ENCODE data around the gene HRH4. TPM values are rescaled to one million over a fixed set of nuclear protein-coding genes. Genes with fewer than 3 reads are reported as not detected.
A peak's percentile ranks its signal among the peaks of the same experiment; 100 is the strongest.

The HRH4 gene
- total and polyA plus RNA-seq, 7 experiments from 2014 or later: 0.19 to 3.7 (median 0.47) TPM; not detected in 3

DNA sequence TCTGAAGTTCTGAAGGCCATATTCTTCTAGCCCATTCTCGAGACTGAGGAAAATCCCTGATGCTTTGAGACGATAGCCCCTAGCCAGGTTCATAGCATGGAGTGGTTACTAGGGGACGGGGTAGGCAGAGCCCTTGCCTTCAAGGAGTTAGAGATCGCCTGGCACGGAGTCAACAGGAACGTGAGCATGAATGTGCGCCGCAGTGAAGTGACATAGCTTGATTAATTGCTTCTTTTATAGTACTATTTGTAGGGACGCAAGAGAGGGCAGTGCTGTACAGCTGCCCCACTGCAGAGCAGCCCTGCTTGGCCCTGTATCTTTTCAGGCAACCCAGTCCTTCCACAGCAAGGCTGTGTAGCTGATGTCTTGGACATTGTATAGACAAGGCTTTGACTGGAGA lies 26.2 kb downstream of the HRH4 start:
- intact Hi-C loops (cut with micrococcal nuclease): loop anchor here (2.0 to 5.0 kb wide), 3 partner anchors 39 to 989 kb away; no protein-coding TSS in a partner anchor

DNA sequence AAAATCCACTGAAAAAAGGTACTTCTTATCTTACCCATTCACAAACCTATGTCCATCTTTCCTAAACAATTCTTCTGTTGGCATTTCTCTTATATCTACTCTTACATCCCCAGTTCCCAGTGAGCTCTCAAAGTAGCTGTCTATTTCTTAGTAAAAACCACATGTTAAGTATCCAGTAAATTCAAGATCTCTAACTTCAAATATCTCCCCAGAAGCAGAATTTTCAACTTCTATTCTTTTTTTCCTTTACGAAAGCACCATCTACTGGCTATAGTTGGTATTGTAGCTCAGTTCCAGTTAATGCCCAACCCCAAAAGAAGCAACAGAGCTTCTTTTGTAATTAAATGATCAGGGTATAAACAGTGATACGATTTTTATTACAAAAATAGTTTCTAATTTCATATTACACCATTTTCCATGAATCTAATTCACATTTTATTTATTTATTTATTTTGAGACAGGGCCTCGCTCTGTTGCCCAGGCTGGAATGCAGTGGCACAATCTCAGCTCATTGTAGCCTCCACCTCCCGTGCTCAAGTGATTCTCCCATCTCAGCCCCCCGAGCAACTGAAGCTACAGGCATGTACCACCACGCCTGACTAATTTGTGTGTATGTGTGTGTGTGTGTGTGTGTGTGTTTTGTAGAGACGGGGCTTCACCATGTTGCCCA lies 28.5 kb downstream of the HRH4 start:
- H3K27me3 Mint-ChIP-seq: peaks cover 6 to 34% (median 19%) of the 10 kb centered on the region in 5 donors
- intact Hi-C loops (cut with micrococcal nuclease): loop anchor here (1.0 to 5.0 kb wide), 4 partner anchors 42 to 992 kb away; no protein-coding TSS in a partner anchor
- peaks cover 0 to 3% (median 0%) of the 10 kb centered on the region in 11 donors for H3K9me3 Mint-ChIP-seq
- H3K36me3 ChIP-seq (ENCODE audit: control insufficient read depth in 2 of 3, insufficient read depth in 3 of 3, low read length in 3 of 3): no peaks in the 10 kb centered on the region
- ATAC-seq (peak; percentile 59), DNase-seq (peak in 5 of 9 donors; percentile 31 to 45 (median 38))
- H3K27ac Mint-ChIP-seq: peak overlapping the region in 1 of 9 donors; percentile 8
- POLR2A ChIA-PET: no interaction called here
- H3K4me3 Mint-ChIP-seq: no peak overlapping the region
- H3K4me3 ChIP-seq (ENCODE audit: low read length): no peak overlapping the region
- no peaks in the 10 kb centered on the region for H3K9me3 ChIP-seq (ENCODE audit: control insufficient read depth in 2 of 3, low read length in 3 of 3)
- no peaks in the 10 kb centered on the region for H3K27me3 ChIP-seq (ENCODE audit: control insufficient read depth in 2 of 2, insufficient read depth in 2 of 2, low read length in 2 of 2)
- no peaks in the 10 kb centered on the region for H3K36me3 Mint-ChIP-seq
- H3K4me1 ChIP-seq (ENCODE audit: control insufficient read depth in 2 of 2, insufficient read depth in 2 of 2, low read length in 2 of 2): peaks cover 0 to 17% of the 10 kb centered on the region in 2 donors
- no peak overlapping the region for H3K27ac ChIP-seq (ENCODE audit: low read depth, low read length)
- CTCF ChIA-PET: interaction anchor here (0.6 to 6.9 kb wide), 11 partner anchors 11 to 1922 kb away, joined by 3 to 90 read pairs (median 5); partner anchors contain the start of gene HRH4
- peaks cover 4 to 11% (median 5%) of the 10 kb centered on the region in 7 donors for H3K4me1 Mint-ChIP-seq

More for the DNA sequence above, 26.2 kb downstream of the HRH4 start:
- ATAC-seq: no peak
- DNase-seq: no peak
- H3K4me3 Mint-ChIP-seq: no peak overlapping the region
- H3K36me3 Mint-ChIP-seq: no peaks in the 10 kb centered on the region
- POLR2A ChIA-PET: no interaction called here
- H3K27ac ChIP-seq (ENCODE audit: low read depth, low read length): no peak overlapping the region
- peaks cover 0 to 9% of the 10 kb centered on the region in 2 donors for H3K4me1 ChIP-seq (ENCODE audit: control insufficient read depth in 2 of 2, insufficient read depth in 2 of 2, low read length in 2 of 2)
- H3K27me3 Mint-ChIP-seq: peaks cover 6 to 23% (median 17%) of the 10 kb centered on the region in 5 donors
- H3K36me3 ChIP-seq (ENCODE audit: control insufficient read depth in 2 of 3, insufficient read depth in 3 of 3, low read length in 3 of 3): no peaks in the 10 kb centered on the region
- H3K4me1 Mint-ChIP-seq: peaks cover 4 to 9% (median 5%) of the 10 kb centered on the region in 7 donors
- H3K27ac Mint-ChIP-seq: no peak overlapping the region
- no peak overlapping the region for H3K4me3 ChIP-seq (ENCODE audit: low read length)
- H3K9me3 ChIP-seq (ENCODE audit: control insufficient read depth in 2 of 3, low read length in 3 of 3): no peaks in the 10 kb centered on the region
- H3K27me3 ChIP-seq (ENCODE audit: control insufficient read depth in 2 of 2, insufficient read depth in 2 of 2, low read length in 2 of 2): no peaks in the 10 kb centered on the region
- CTCF ChIA-PET: interaction anchor here (1.6 to 6.9 kb wide), 3 partner anchors 28 to 240 kb away, joined by 5 to 90 read pairs (median 7); no protein-coding TSS in a partner anchor
- peaks cover 0 to 1% (median 0%) of the 10 kb centered on the region in 11 donors for H3K9me3 Mint-ChIP-seq

DNA sequence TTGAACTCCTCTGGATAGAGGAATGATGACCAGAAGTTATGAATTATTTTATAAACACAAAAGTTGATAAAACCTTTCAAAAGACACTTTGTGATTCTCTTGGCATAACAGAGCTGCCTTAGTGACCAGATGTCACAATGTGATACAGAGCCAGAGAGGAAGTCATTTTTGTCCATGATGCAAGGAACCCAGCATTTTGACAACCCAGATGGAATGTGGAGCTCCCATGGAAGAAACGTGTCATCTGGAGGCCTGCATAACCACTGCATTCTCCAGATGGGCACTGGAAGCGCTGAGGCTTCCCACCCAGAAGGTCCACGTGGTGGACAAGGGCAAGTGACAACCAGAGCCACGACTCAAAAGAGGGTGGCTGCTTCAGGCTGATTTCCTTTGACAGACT lies 30.1 kb downstream of the HRH4 start:
- peaks cover 4 to 11% (median 5%) of the 10 kb centered on the region in 7 donors for H3K4me1 Mint-ChIP-seq
- intact Hi-C loops (cut with micrococcal nuclease): no loop called here

DNA sequence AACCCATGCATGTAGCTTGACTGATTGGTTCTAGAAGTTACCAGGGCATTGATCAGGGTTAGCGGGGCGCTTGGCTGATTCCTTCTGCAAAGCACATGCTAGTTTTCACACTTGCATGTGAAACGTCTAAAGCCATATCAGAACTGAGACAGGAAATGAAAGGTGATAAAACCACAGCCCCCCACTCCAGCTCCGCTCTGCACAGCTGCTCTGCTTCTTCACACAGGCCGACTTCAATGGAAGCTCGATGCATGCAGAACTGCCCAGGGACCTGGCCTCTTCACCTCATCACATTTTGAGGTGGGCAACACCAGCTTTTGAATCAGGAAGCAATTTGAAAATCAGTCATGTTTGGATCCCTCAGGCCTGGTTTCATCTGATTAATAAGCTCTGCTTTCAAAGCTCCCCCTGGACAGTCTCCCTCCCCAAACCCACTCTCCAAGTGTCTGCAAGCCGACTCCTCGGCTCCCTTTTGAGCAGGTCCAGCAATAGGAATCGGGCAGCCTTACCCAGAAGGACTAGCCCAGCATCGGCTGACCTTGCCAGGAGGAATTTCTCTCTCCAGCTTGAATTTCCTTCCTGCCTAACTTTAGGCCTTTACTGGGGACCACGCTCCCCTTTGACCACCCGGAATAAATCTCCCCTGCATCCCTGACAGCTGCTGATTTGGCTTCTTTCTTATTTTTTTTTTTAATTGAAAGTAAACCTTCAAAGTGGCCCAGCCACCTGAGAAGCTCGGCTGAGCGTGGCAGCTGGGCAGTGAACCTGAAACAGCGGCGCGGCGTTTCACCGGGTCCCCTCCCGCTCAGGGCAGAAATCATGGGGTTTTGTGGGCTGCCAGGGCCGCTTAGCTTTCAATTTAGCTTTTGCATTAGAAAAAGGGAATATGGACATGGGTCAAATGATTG lies 31.7 kb downstream of the HRH4 start:
- Mint-ChIP-seq H3K27me3 (peaks cover 9 to 29% (median 22%) of the 10 kb centered on the region in 5 donors), H3K4me3 (no peak overlapping the region)

More for the DNA sequence above, 30.1 kb downstream of the HRH4 start:
- Mint-ChIP-seq H3K27ac (no peak overlapping the region), H3K36me3 (no peaks in the 10 kb centered on the region), H3K4me3 (no peak overlapping the region), H3K27me3 (peaks cover 11 to 33% (median 19%) of the 10 kb centered on the region in 5 donors), H3K9me3 (peaks cover 0 to 3% (median 0%) of the 10 kb centered on the region in 11 donors)
- Histone ChIP-seq H3K9me3 (ENCODE audit: control insufficient read depth in 2 of 3, low read length in 3 of 3) (no peaks in the 10 kb centered on the region), H3K27ac (ENCODE audit: low read depth, low read length) (no peak overlapping the region), H3K4me3 (ENCODE audit: low read length) (no peak overlapping the region), H3K4me1 (ENCODE audit: control insufficient read depth in 2 of 2, insufficient read depth in 2 of 2, low read length in 2 of 2) (peaks cover 0 to 23% of the 10 kb centered on the region in 2 donors), H3K27me3 (ENCODE audit: control insufficient read depth in 2 of 2, insufficient read depth in 2 of 2, low read length in 2 of 2) (no peaks in the 10 kb centered on the region), H3K36me3 (ENCODE audit: control insufficient read depth in 2 of 3, insufficient read depth in 3 of 3, low read length in 3 of 3) (no peaks in the 10 kb centered on the region)
- ATAC-seq (no peak), DNase-seq (no peak)
- ChIA-PET POLR2A (no interaction called here), CTCF (interaction anchor here (6.9 kb wide), 1 partner anchor 130 kb away, joined by 90 read pairs; no protein-coding TSS in a partner anchor)

DNA sequence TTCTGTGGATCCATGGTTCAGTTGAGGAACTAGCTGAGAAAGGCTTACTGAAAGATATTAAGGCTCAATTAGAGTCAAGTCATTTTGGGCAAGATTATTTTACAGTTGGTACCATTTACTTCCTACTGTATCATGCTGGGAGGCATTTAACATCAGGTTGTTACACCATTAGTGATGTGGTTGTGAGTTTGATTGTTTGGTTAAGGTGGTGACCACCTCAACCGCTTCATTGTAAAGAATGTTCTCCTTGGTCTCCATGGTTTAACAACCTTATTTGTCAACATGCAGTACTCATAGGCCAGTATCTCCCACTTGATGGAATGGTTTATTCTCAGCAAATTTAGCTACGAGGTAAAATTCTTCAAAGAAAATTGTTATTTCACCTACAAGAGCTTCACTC lies 34.1 kb downstream of the HRH4 start:
- no peak overlapping the region for H3K4me3 Mint-ChIP-seq
- H3K9me3 Mint-ChIP-seq: peaks cover 0 to 1% (median 0%) of the 10 kb centered on the region in 11 donors
- peaks cover 0 to 4% (median 0%) of the 10 kb centered on the region in 7 donors for H3K4me1 Mint-ChIP-seq
- H3K27ac ChIP-seq (ENCODE audit: low read depth, low read length): no peak overlapping the region
- no peak overlapping the region for H3K27ac Mint-ChIP-seq
- H3K4me3 ChIP-seq (ENCODE audit: low read length): no peak overlapping the region
- ChIA-PET CTCF (interaction anchor here (1.3 kb wide), 1 partner anchor 135 kb away, joined by 5 read pairs; no protein-coding TSS in a partner anchor), POLR2A (no interaction called here)
- no peaks in the 10 kb centered on the region for H3K9me3 ChIP-seq (ENCODE audit: control insufficient read depth in 2 of 3, low read length in 3 of 3)
- peaks cover 0 to 16% of the 10 kb centered on the region in 2 donors for H3K4me1 ChIP-seq (ENCODE audit: control insufficient read depth in 2 of 2, insufficient read depth in 2 of 2, low read length in 2 of 2)
- DNase-seq (no peak), ATAC-seq (no peak)
- H3K27me3 ChIP-seq (ENCODE audit: control insufficient read depth in 2 of 2, insufficient read depth in 2 of 2, low read length in 2 of 2): no peaks in the 10 kb centered on the region
- intact Hi-C loops (cut with micrococcal nuclease): no loop called here
- no peaks in the 10 kb centered on the region for H3K36me3 Mint-ChIP-seq
- peaks cover 5 to 25% (median 13%) of the 10 kb centered on the region in 5 donors for H3K27me3 Mint-ChIP-seq
- no peaks in the 10 kb centered on the region for H3K36me3 ChIP-seq (ENCODE audit: control insufficient read depth in 2 of 3, insufficient read depth in 3 of 3, low read length in 3 of 3)

More for the DNA sequence above, 31.7 kb downstream of the HRH4 start:
- ATAC-seq: peak; percentile 42
- Mint-ChIP-seq H3K9me3 (peaks cover 0 to 3% (median 0%) of the 10 kb centered on the region in 11 donors), H3K4me1 (peaks cover 4 to 11% (median 5%) of the 10 kb centered on the region in 7 donors), H3K27ac (no peak overlapping the region), H3K36me3 (no peaks in the 10 kb centered on the region)
- Histone ChIP-seq H3K9me3 (ENCODE audit: control insufficient read depth in 2 of 3, low read length in 3 of 3) (no peaks in the 10 kb centered on the region), H3K4me3 (ENCODE audit: low read length) (no peak overlapping the region), H3K4me1 (ENCODE audit: control insufficient read depth in 2 of 2, insufficient read depth in 2 of 2, low read length in 2 of 2) (peaks cover 0 to 23% of the 10 kb centered on the region in 2 donors), H3K36me3 (ENCODE audit: control insufficient read depth in 2 of 3, insufficient read depth in 3 of 3, low read length in 3 of 3) (no peaks in the 10 kb centered on the region), H3K27me3 (ENCODE audit: control insufficient read depth in 2 of 2, insufficient read depth in 2 of 2, low read length in 2 of 2) (no peaks in the 10 kb centered on the region), H3K27ac (ENCODE audit: low read depth, low read length) (no peak overlapping the region)
- DNase-seq: no peak
- CTCF ChIA-PET: interaction anchor here (0.6 to 1.3 kb wide), 4 partner anchors 17 to 382 kb away, joined by 3 read pairs; no protein-coding TSS in a partner anchor
- POLR2A ChIA-PET: no interaction called here
- intact Hi-C loops (cut with micrococcal nuclease): no loop called here

DNA sequence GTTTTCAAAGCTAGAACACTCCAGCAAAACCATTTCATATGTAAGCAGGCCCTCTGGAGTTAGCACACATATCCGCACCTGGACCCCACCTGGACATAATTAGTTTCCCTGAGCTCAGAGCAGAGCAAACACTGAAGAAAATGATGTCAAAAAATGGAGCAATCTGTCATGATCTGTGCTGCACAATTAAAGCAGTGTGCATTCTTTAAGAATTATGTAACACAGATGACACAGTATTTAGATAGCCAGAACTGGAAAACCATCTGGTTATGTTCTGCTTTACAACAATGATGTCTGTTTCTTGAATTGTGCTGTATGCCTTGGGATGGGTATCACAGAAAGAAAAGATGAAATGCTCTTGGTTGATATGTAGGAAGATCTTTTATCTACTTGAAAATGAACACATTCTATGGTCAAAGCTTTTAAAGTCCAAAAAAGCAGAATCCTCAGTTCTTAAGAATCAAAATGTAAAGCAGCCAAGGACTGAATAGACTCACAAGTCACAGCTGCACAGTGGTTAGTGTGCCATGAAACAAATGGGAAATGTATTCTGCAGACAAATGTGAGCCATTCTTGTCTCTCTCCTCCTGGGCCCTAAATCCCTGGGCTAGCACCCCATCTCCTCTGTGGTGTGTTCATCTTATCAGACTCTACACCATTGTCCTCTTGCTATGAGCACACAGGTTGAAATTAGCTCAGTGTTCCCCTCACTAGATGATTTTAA lies 36.8 kb downstream of the HRH4 start:
- Histone ChIP-seq H3K27me3 (ENCODE audit: control insufficient read depth in 2 of 2, insufficient read depth in 2 of 2, low read length in 2 of 2) (no peaks in the 10 kb centered on the region), H3K27ac (ENCODE audit: low read depth, low read length) (no peak overlapping the region), H3K4me1 (ENCODE audit: control insufficient read depth in 2 of 2, insufficient read depth in 2 of 2, low read length in 2 of 2) (peaks cover 0 to 12% of the 10 kb centered on the region in 2 donors), H3K9me3 (ENCODE audit: control insufficient read depth in 2 of 3, low read length in 3 of 3) (no peaks in the 10 kb centered on the region), H3K36me3 (ENCODE audit: control insufficient read depth in 2 of 3, insufficient read depth in 3 of 3, low read length in 3 of 3) (no peaks in the 10 kb centered on the region), H3K4me3 (ENCODE audit: low read length) (no peak overlapping the region)
- peaks cover 0 to 1% (median 0%) of the 10 kb centered on the region in 11 donors for H3K9me3 Mint-ChIP-seq
- no peak for ATAC-seq
- no peaks in the 10 kb centered on the region for H3K4me1 Mint-ChIP-seq
- CTCF ChIA-PET: no interaction called here
- H3K27ac Mint-ChIP-seq: no peak overlapping the region
- H3K27me3 Mint-ChIP-seq: peaks cover 11 to 21% (median 14%) of the 10 kb centered on the region in 5 donors
- H3K4me3 Mint-ChIP-seq: no peak overlapping the region
- intact Hi-C loops (cut with micrococcal nuclease): no loop called here
- no peak for DNase-seq
- POLR2A ChIA-PET: no interaction called here
- H3K36me3 Mint-ChIP-seq: no peaks in the 10 kb centered on the region
